Urothelium cell line (cell line): ENCODE data around the gene PPP2R2C.

ENCODE experiments used
- DNase-seq: peaks from one replicate; pipeline ENCODE4 v3.0.0; 2011; ENCODE audit warnings: low spot score, mixed read lengths
- FAIRE-seq: peaks from 2 replicates; lab custom pipeline; 2011; peaks lifted over from hg19 to GRCh38; lab: Jason Lieb, UNC

Gene PPP2R2C

DNA sequence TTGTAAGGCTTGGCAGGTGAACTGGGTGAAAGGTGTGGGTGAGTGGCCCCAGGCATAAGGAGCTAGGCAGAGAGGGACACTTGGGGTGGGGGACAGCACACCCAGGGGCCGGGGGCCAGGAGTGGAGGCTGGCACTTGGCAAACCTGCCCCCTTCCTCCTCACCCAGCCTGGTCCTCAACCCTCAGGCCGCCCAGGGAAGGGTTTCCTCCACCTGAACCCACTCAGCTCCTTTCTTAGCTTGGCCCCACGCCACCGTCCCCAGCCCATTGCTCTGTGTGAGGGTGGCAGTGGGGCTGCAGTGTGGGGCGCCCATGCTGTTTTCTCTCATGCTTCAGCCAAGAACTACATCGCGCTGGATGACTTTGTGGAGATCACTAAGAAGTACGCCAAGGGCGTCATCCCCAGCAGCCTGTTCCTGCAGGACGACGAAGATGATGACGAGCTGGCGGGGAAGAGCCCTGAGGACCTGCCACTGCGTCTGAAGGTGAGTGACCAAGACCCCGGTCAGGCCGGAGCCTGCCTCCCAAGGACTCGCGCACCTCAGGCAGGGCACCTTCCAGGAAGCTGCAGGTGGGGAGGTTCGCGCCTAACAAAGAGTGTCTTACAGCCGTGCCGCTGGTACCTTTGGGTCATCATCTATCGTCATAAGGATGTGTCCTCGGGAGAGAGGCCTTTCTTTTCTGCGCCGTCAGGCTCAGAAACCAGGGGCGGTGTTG, 177.6 kb downstream of the PPP2R2C start:
- no peak for FAIRE-seq
- DNase-seq, result no peak

DNA sequence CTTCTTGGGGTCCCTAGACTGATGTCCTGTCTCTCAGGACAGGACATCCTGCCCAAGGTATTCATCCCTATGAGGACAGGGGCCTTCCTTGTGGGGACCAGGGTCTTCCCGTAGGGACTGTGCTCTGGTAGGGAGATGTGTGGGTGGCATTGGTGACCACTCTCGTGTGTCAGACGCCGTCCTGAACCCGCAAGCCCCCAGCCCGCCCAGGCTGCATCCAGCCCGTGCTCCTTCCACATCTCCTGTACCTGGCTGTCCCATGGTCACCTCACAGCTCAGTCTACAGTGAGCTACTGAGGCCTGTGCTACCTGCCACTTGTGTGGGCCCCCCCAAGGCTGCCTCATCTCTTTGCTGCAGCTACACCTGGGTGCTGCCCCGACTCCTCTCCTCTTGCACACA, 178.8 kb downstream of the PPP2R2C start:
- FAIRE-seq (no peak), DNase-seq (no peak)

DNA sequence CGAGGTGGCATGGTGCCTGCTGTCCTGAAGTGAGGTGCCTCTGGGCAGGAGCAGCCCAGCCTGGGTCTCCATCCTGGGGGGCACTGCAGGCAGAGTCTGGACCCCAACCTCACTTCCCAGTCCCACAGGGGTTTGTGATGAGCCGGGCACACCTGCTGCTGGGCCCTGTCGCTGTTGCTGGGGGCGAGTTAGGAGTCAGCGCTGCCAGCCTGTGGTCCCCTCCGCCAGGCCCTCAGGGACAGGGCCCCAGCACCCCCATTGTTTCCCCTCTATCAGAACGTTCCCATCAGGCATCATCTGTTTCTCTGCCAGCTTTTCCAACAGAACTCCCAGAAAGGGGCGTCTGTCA, 179.3 kb downstream of the PPP2R2C start:
- FAIRE-seq (no peak), DNase-seq (no peak)

DNA sequence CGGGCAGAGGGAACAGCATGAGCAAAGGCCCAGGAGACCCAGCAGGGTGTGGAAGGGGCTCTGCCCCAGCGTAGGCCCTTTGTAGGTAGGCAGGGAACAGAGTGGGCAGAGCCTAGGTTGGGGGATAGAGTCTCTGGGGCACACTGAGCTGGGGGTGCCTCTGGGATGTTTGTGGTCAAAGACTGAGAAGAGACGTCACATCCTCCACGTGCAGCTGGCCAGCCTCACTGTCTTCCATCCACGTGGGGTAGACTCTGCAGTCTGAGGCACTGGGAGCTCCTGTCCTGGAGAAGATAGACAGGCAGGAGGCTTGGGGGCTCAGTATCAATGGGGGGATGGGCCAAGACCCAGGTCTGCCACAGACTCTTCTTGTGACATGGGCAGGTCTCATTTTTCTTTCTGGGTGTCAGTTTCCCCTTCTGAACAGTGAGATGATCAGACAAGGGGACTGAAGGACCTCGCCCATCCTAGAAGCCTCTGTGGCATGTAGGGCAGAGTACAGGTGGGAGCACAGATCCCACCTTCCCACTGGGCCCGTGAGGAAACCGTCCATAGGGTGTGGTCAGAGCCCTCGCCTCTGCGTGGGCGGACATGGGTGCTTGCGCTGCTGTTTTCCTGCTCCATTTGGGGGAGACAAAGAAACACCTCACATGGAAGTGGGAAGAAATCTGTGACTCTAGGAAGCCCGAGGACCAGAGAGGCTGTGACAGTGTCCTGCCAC, 179.9 kb downstream of the PPP2R2C start:
- FAIRE-seq (no peak), DNase-seq (no peak)

DNA sequence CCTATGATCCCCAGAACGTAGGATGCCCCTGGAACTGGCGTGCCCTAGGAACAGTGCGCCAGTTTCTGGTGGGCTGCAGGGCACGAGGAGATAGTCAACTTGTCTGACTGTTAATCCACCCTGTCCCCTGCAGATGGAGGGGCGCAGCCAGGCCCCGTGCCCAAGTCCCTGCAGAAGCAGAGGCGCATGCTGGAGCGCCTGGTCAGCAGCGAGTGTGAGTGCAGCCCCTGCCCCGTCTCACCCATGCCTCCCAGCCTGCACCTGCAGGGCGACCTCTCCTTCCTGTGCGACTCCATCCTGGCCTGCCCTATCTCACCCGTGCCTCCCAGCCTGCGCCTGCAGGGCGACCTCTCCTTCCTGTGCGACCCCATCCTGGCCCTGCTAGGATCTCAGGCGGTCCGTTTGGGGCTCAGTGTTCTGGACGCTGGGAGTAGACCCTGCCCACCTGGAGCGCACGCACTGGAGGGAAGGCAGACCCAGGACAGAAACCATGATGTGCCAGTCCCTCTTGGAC, 180.6 kb downstream of the PPP2R2C start:
- DNase-seq (no peak), FAIRE-seq (no peak)

DNA sequence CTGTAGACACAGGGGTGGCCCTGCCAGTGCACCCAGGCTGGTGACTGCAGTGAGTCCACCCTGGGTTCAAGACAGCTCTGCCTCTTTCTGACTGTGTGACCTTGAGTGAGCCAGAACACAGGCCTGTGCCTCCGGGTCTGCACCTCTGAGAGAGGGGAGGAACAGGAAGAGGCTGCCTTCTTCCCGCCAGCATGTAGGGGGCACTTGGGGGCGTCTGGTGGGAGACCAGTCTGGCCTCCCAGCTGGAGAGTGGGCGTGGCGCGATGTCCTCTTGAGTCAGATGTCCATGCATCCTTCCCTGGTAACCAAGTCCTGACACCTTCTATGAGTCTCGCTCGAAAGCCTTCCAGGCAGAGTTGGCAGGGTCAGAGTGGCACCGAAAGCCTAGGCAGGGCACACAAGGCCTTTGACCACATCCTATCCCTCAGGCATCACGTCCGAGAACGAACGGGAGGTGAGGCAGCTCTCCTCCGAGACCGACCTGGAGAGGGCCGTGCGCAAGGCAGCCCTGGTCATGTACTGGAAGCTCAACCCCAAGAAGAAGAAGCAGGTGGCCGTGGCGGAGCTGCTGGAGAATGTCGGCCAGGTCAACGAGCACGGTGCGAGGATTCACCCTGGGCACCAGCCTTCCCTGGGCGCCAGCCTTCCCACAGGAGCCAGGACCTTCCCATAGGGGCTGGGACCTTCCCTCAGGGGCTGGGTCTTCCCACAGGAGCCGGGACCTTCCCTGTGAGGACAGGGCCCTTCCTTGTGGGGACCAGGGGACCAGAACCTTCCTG, 181.5 kb downstream of the PPP2R2C start:
- no peak for FAIRE-seq
- no peak for DNase-seq

- FAIRE-seq, result no peak
- no peak for DNase-seq
Observed at GRCh38 chr4:6290256-6290655, 182.2 kb downstream of the PPP2R2C start.

- no peak for DNase-seq
- FAIRE-seq, result no peak
Observed at GRCh38 chr4:6288871-6289270, 183.5 kb downstream of the PPP2R2C start.

GRCh38 chr4:6288342-6288741, 184.1 kb downstream of the PPP2R2C start:
- DNase-seq, result no peak
- FAIRE-seq, result no peak

GRCh38 chr4:6287017-6287788, 185.2 kb downstream of the PPP2R2C start:
- FAIRE-seq, result no peak
- DNase-seq, result no peak

DNA sequence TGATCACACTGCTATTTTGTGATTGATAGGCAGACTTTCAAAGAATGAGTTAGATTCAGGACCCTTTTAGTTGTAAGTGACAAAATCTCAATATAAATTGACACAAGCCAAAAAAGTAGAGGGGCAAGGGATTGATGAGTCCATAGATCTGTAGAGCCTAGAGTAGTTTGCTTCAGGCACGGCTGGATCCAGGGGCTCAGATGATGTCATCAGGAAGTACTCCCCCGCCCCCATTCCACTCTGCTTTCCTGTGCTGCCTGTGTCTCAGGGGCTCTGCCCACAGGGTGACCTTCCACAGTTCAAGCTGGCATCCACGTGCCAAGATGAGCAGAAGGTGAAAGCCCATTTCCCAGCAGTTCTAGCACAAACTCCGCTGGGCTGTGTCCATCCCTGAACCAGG, 189.1 kb downstream of the PPP2R2C start:
- DNase-seq, result no peak
- no peak for FAIRE-seq

DNA sequence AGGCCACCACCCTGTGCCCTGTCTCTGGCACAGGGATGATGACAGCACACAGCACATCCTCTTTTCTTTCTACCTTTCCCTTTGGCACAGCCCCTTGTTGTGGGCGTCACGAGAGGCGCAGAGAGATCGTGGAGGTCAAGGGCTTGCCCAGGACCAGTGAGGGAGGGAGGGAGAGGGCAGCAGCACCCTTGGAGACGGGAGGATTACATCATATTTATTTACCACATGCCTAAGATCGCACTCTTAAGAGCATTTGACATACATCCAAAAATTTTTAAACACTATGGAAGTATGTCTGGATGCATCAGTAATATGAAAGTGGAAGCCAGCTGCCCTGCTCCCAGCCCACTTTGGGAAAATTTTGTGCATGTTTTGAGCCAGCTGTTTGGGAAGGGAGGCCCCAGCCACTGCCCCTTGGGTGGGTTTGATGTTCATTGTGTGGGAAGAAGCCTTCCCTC, 190.1 kb downstream of the PPP2R2C start:
- no peak for FAIRE-seq
- DNase-seq, result no peak

DNA sequence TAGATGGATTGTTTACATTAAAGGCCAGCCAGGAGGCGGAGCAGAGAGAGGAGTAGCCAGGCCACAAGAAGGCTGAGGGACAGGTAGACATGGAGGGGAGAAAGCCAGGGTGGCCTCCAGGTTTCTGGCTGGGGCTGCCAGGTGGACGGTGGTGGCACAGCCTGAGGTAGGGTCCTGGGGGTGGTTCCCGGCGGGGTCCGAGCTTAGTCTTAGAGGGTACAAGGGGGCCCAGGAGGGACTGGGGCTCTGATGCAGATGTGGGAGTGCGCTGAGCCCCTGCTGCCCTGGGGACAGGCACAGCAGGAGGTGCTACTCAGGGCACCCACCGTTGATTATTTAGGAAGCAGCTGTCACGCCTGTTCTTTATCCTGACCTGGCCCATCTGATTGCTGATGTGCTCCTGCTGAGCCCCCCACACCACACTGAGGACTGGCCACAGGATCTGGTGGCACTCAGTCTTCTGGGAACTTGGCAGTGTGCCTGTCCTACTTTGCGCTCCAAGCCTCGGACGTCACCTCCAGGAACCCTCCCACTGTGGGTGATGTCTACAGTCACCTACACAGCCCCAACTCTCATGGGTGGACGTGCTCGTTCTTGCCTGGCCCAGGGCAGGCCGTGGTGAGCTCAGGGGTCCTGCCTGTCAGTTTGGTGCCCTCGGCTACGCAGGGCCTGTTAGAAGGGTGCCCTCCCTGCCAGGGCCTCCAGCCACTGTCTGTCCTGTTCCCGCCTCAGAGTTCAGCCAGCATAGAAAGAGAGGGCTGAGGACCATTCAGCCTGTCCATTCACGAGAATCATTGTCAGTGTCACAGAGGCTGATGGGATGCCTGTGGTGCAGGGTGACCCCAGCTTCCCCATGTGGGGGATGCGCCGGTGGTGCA, 190.7 kb downstream of the PPP2R2C start:
- DNase-seq (no peak), FAIRE-seq (no peak)

DNA sequence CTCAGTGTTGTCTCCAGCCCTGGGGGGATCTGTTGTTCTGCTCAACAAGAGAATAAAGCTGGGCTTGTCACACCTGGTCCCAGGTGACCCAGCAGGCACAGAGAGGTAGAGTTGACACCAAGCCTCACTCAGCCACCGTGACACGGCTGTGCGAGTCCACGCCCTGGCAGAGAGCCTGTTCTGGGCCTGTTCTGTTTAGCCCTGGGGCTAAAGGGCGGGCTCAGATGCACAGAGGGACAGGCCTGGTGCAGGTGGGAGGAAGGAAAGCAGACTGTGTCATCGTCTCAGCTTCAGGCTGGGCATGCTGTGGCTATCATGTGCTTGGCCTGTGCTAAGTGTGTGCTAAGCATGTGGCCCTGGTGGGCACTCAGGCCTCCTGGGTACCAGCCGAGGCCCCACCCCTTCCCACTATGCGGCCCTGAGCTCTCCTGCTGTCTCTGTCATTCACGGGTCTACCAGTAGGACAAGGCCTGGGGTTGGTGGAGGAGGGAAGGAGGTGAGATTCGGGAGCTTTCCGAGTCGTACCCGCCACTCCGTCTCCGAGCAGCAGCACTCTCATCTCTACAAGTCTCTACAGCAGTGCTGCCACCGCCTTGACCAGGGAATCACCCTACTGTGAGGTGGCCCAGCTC, 191.9 kb downstream of the PPP2R2C start:
- FAIRE-seq (no peak), DNase-seq (no peak)

DNA sequence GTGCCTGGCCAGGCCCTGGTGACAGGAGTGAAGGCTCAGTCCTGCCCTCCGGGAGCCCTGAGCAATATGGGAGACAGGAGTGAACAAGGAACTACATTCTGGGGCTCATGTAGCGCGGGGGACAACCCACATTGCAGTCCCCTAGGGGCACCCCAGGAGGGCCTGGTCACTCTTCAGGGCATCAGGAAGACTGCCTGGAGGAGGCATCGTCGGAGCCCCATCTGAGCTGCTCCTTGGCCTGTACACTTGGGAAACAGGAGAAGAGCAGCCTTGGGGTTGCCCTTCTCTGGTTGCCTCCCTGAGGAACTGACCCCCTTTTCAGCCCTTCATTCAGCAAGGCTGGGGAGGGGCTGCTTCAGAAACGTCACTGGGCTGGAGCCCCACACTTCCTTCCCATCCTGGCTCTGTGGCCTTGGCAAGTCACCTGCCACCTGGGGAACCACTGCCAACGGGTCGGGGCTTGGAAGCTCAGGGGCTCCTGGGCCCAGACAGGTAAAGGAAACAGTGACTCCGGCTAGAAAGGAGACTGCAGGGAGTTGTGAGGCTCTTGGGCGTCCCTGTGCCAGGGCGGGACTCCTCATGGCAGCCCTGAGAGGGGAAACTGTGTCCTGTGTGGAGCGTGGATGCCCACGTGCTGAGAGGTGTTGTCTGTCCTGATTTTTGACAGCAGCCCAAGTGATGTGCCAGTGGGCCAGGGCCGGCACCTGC, 192.7 kb downstream of the PPP2R2C start:
- DNase-seq (no peak), FAIRE-seq (no peak)

GRCh38 chr4:6278801-6279197, 193.6 kb downstream of the PPP2R2C start:
- DNase-seq (no peak), FAIRE-seq (no peak)

DNA sequence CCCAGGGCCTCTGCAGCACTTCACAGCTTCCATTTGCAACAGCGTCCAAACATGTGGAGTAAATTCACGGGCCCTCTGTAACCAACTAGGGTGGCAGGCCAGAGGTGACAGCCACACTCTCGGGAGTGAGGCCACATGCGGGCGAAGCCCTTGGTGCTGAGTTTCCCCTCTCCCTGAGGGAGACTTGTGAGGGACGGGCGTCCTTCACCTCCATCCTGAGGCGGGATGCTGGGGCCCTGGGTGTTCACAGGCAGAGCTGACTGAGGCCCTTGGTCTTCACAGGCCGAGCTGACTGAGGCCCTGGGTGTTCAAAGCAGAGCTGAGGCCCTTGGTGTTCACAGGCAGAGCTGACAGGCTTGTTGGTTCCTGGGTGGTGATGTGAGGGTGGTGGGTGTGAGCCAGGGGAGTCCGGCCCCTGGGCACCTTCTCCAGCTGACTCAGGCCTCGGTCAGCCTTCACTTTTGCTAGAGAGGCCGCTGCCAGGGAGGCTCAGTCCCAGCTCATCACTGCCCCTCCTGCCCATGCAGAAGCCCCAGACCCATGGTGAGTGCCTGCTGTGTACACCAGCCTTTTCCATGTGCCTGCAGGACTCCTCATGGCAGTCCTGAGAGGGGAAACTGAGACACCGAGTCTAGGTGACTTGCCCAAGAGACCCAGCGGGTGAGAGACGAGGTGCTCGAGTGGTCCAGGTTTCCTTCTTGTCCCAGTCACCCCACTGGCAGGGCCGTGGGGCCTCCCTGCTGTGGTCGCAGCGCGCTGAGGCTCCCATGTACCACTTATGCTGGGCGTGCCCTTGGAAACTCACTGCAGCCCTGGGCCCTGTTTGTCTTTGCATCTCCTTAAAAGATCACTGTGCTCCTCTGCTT, 194.2 kb downstream of the PPP2R2C start:
- DNase-seq (no peak), FAIRE-seq (no peak)
